Mucosa of gallbladder (tissue), 1 donor: ENCODE measurements around the gene CRIP1. TPM values are rescaled to one million over a fixed set of nuclear protein-coding genes. Genes with fewer than 3 reads are reported as not detected.

Experiments used
- DNase-seq: peaks from one replicate; pipeline ENCODE4 v3.0.0-alpha.2; 2020; ENCODE audit warnings: low spot score
- total RNA-seq: library from RNA; stranded (reverse); gene quantifications from one replicate; pipeline ENCODE4 v1.2.1, GENCODE V29; 2021
- donor health status: DM: no; HTN: no; CAD: no.

Gene CRIP1, protein sequence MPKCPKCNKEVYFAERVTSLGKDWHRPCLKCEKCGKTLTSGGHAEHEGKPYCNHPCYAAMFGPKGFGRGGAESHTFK
- total RNA-seq = 35.7 TPM

DNA sequence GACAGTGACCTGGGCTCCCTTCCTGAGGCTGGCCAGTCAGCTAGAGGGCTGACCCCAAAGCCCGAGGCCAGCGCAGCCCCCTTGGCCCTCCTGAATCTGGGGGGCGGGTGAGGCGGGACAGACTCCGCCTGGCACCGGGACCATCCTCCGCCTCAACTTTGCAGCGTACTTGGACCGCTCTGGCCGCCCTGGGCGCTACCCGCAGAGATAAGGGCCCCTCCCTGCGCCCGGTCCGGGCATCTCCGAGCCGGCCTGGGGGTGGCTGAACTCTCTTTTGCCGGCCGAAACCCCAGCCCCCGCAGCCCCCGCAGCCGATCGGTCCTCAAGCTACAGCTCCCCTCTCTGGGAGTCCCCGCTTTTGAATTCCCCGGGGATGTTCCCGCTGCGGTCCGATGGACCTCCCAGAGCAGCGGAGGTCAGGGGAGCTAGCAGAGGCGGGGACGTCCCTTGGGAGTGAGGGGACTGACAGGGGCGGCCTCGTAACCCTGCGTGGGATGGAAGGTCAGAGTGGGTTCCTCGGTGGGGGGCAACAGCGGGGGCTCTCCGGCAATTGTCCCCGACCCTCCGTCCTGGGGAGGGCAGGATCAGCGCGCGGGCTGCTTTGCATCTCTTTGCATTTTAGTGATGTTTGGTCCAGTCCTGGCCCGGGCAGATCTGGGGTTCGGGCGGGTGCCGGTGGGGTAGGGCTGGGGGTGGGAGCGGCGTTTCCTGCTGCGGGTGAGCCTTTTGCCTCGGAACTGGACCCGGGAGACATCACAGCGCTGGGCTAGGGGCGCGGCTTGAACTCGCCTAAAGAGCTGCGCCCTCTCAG, at the start of gene CRIP1:
CRIP1 (plus strand) TSS at position 724 of the 811 bp plus-strand sequence. CDS start 374 bp downstream, outside the sequence.
- DNase-seq = no peak

DNA sequence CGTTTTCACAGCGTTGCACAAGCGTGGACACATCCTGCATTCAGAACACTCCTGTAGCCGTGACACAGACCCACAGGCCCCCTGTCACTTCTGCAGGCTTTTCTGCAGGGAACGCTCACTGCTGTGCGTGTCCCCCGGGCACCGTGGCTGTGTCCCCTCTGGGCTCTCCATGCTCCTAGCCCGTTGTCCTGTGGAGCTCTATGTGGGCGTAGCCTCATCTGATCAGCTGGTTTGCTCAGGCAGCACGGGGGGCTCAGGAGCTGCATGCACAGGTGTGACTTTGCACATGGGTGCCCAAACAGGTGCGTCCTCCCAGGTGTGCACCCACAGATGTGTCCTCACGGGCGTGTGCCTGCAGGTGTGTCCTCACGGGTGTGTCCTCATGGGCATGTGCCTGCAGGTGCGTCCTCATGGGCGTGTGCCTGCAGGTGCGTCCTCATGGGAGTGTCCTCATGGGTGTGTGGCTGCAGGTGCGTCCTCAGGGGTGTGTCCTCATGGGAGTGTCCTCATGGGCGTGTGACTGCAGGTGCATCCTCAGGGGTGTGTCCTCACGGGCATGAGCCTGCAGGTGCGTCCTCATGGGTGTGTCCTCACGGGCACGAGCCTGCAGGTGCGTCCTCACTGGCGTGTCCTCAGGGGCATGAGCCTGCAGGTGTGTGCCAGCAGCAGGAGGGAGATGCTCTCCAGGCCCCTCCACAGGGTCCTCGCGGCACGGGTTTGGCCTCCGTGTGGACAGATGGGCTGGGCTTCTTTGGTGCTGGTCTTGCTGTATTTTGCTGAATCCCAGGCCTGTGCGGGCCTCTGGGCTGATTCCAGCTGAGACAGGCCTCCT, 49.6 kb upstream of the CRIP1 start:
- no peak for DNase-seq

DNA sequence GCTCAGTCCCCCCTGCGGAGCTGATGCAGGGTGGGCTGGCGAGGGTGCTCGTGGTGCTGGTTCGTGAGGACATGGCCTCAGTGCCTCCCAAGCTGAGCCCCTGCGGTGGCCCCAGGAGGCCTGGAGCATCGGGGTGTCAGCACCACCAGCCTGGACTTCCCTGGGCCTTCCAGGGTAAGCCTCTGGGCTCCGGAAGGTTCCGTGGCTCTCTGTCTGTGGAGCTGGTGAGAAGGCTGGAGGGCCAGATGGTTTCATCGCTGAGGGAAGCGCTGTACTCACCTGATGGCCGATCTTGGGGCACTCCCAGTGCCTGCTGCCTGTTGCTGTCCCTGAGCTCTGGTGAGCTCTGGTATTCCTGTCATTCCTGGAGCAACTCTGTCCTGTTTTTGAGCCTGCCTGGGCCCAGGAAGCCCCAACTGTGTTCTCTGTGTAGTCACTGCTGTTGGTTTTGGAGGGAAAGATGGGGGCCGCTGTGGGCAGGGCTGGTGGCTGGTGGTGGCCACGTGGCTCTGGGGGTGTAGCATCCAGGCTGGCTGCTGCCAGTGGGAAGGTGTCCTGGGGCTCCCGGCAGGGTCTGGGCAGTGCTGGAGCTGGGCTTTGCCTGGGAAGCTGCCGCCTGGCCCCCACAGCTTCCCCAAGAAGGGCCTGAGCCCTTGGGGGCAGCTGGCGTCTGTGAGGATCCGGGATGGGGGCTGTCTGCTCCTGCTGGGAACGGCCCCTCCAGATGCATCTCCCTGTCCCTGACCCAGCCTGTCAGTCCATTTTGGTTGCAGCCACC, 48.8 kb upstream of the CRIP1 start:
- DNase-seq = no peak

DNA sequence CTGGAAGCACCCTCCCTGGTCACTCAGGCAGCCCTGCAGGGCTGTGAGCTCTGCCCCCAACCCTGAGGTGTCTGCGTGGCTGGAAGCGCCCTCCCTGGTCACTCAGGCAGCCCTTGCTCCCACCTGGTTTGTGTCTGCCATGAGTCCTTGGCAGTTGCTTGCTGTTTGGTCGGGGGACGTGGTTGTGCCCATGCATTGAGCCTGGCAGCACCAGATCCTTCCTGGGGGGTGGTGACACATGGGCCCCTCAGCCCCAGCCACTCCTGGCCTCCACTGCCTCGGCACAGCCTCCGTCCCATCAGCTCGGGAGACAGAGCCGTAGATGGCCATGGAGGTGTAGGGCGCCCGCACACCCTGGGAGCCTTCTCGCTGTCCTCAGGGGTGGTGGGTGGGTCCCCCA, 47.5 kb upstream of the CRIP1 start:
- DNase-seq = no peak

DNA sequence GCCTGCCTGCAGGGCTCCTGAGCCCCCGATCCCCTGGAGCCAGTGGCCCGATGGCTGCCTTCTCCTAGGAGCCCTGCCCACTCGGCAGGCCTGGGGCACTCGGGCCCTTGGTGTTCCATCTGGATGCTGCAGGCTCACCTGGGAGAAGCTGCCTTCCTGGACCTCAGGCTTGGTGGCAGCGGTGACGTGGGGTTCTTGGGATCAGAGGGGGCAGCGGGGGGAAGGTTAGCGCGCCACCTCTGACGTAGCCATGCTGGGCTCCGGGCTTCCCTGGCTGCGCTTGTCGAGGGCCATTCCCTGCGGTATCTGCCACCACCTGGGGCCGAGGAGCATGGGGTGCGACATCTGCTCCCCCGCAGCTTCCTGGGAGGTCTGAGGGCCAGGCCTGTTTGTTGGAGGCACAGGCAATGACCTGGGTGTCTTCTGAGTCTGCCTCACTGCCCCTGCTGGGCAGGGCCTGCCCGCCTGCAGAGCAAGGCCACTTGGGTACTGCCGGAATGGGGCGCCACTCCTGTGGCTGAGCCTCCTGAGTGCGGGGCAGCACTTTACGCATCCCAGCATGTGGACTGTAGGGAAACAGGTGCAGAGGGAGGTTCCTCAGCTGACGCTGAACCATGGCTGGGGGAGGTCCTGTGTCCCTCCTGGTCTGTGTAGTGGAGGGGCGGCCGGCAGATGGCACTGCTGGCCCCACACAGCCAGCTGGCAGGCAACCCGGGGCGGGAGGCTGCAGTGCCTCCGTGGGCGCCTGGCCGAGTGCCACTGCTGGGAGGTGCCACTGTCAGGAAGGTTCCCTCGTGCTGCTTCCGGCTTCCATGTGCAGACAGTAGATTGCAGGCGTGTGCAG, 46.8 kb upstream of the CRIP1 start:
- DNase-seq = no peak

DNA sequence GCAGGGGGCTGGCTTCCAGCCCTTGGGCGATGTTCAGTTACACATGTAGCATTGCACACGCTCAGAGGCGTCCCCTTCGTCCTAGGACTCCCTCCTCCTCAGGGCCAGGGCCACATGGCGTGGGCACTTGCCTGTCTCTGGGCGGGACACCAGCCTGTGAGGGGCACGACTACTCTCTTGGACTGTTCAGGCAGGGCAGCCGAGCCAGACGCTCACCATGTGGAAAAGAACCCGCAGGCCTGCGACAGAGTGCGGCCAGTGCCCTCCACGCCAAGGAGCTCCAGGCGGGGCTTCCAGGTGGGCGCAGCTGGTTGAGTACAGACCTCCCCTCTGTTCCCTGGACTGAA, 46.2 kb upstream of the CRIP1 start:
- no peak for DNase-seq

DNA sequence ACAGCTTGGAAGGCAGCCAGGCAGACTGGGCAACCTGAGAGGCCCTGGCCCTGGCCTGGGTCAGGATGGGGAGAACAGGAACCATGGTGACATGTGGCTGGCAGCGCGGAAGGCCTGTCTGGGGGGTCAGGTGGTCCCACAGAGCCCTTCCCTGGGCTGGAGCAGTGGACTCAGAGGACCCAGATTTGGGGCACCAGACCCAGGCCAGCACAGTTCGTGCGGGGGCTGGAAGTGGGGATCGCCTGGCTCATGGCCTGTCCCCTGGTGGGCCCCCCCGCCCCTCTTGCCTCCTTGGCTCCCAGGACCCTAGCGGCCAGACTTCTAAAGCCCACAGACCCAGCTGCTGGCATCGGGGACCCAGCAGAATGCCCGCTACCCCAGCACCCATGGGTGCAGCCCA, 45.7 kb upstream of the CRIP1 start:
- no peak for DNase-seq

GRCh38 chr14:105442125-105442524, 44.6 kb upstream of the CRIP1 start:
- no peak for DNase-seq

GRCh38 chr14:105442834-105443233, 43.9 kb upstream of the CRIP1 start:
- DNase-seq = no peak

GRCh38 chr14:105444859-105445258, 41.8 kb upstream of the CRIP1 start:
- no peak for DNase-seq

DNA sequence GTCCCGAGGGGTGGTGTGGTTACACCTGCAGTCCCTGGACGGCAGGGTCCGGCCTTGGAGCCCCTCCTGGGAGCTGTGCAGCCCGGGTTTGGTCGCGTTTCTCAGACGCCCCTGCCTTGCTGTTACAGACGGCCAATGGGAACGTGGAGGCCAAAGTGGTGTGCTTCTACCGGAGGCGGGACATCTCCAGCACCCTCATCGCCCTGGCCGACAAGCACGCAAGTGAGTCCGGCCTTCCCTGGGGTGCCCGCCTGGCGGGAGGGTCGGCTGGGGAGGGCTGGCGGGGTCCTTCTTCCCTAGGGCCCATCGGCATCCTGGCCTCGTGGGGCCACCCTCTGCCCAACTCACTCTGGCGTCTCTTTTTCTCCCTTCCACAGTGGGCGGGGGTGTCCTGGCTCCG, 41.4 kb upstream of the CRIP1 start:
- DNase-seq = no peak

DNA sequence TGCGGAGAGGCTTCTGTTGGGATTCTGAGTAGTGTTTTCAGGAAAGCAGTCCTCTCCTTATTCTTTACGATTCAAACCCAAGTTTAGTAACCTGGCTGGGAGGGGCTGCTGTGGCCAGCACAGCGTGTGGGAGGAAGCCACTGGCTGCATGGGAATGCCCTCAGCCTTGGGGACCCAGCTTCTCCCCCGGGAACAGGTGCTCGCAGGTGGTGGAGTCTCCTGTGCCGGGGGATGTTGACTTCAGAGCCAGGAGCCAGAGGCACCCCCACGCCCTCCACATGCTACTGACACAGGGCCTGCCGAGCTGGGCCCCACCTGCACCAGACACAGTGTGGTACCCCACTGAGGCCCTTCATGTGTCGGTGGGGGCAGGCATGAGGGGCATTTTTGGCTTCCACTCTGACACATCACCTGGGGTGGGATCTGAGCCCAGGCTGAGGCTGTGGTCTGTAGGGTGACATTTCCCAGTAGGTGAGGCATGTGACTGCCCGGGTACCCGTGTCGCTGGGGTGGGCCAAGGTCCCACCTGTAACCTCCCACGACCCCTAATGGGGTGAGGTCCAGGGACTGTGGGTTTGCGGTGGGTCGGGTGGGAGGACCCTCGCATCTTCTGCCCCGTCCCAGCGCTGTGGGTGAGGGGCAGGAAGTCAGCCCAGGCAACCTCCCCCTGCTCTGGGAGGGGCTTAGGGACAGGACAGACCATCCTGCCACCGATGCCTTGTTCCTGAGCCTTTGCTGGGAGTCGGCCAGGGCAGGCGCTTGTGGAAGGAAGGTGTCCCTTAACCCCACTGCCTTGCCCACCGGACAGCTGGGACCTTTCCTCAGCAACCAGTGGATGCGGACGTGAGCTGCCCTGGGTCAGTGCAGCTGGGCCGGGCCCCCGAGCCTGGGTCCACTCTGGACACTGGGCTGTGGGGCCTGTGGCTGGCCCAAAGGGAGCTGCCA, 40.5 kb upstream of the CRIP1 start:
- no peak for DNase-seq

DNA sequence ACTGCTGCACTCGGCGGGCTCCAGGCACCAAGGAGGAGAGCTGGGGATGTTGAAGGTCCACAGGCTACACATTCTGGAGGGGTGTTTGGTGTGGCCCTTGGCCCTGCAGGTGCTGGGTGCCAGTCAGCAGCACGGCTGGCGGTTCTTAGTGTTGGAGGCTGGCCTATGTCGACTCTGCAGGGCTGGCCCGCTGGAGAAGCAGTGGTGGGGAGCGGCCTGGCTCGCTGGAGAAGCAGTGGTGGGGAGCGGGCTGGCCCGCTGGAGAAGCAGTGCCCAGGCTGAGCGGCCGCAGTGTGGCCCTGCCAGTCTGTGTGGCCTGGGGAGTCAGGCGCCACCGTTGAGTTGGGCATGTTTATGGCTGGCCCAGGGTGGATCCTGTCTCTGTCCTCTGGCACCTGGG, 39.7 kb upstream of the CRIP1 start:
- DNase-seq = no peak

DNA sequence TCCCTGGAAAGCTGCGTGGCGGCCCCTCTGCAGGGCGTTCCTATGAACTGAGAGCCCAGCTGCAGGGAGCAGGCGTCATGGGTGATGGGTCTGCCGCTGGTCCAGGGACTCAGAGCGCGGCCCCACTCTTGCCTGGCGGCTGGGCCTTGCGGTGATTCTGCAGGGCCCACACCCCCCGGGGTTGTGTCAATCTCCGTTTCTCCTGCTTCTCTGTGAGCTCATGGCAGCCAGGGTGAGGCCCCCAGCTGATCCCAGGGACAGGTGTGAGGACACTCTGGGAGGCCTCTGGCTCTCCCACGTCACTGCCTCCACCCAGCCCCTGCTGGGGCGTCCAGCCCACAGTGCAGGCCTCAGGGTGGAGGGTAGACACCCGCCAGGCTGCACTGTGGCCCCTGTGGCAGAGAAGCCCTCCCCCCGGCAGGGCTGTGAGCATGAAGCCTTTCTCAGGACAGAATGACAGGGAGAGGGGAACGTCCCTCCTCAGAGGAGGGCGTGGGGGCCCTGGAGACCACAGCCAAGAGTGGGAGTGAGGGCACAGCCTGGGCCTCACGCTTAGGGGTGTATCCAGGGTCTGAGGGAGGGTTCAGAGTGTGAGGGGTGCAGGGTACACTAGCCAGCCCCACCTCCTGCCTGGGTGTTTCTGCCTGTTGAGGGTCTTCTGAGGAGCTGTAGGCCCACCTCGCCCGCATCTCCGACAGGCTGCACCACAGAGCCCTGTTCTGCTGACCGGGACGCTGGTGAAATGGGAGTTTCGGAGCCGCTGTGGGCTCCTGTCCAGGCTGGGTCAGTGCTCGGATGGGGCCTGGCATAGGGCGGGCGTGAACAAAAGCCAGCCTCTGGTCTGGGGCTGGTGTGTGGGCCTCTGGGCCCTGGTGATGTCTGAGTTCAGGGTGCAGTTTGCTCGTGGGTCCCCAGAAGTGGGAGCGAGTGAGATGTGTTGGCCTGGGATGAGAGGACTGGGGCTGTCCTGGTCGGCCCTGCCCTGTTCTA, 38.7 kb upstream of the CRIP1 start:
- DNase-seq = no peak

DNA sequence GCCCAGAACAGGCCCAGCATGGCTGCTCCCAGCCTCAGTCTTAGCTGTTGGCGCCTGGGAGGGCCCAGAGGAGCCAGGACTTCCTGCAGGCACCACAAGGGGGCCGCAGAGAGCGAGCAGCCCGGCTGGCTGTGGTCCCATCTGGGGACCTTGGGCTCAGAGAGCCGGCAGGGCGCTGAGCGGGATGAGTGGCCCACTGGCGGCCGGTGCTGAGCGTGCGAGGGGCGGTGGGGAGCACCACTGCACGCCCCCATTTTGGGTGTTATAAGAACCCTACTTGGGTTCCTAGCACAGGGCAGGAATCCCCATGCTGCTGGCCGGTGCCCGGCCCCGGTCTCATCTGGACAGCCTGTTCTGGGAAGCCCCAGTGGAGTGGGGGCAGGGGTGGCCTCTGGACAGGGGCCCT, 38.0 kb upstream of the CRIP1 start:
- DNase-seq = peak; percentile 63

DNA sequence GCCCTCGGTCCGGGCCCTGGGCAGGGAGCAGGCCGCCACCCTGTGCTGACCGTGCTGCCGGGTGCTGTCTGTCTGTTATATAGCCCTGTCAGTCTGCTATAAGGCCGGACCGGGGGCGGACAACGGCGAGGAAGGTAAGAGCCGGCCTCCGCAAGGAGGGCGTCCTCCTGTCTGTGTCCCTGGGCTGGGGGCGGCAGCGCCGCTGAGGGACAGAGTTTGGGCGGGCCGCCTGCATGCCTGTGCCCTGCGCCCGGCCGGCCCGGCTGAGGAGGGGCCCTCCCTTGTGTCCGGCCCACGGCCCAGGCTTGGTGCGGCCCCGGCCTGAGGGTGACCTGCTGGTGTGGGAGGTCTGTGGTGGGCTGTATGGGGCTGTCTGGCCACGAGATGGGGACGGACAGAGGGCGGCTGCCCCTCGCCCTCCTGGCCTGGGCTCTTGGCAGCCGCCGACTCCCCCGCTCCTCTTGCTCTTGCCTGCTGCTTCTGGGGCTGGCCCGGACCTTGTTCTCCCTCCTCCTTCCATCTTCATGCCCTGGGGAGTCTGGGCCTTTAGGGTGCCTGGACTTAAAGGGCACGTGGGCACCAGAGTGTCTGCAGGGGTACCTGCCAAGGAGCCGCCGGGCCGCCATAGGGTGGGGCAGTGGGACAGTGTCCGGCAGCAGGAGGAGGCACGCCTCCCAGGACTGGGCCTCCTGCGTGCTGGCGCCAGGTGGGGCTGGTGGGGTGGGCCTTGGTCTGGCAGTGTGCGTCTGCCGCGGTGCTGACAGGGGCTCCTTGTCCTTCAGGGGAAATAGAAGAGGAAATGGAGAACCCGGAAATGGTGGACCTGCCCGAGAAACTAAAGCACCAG, 37.2 kb upstream of the CRIP1 start:
- DNase-seq = no peak

GRCh38 chr14:105450123-105450505, 36.6 kb upstream of the CRIP1 start:
- DNase-seq = no peak
